Bronchial epithelial cell (primary cell): ENCODE data around the gene SHOC1. TPM values are rescaled to one million over a fixed set of nuclear protein-coding genes. Genes with fewer than 3 reads are reported as not detected.
"Not testable (repeated sequence)": the region's sequence is repeated elsewhere in the genome, so short reads cannot be mapped to it uniquely, and the experiment has no call there.

Experiments used
- DNase-seq: peaks from one replicate; pipeline ENCODE4 v3.0.0-alpha.2; 2010; ENCODE audit warnings: low read depth
- FAIRE-seq: peaks from 2 replicates; lab custom pipeline; 2011; peaks lifted over from hg19 to GRCh38; lab: Jason Lieb, UNC
- H3K27me3 ChIP-seq: 2 replicates; pipeline ENCODE4 v1.5.1; 2011; ENCODE audit warnings: low read length; ENCODE audit not compliant: control insufficient read depth, insufficient read depth
- H3K36me3 ChIP-seq: 2 replicates; pipeline ENCODE4 v1.5.1; 2011; ENCODE audit warnings: low read length; ENCODE audit not compliant: control insufficient read depth, insufficient read depth
- H3K4me3 ChIP-seq: 2 replicates; pipeline ENCODE4 v1.5.1; 2011; ENCODE audit warnings: mild to moderate bottlenecking, low read depth, low read length, control low read depth
- total RNA-seq: library from RNA; depleted of rRNA; stranded (reverse); fragments of >200 nt; gene quantifications from 2 replicates; pipeline ENCODE4 v1.2.1, GENCODE V29; 2014
- TF ChIP-seq, protein P1 (sequence below): IDR thresholded peaks from 2 replicates; pipeline ENCODE4 v1.5.1; 2011; ENCODE audit warnings: mild to moderate bottlenecking, moderate library complexity, low read length, control low read depth, inconsistent platforms; ENCODE audit not compliant: insufficient read depth, severe bottlenecking

The SHOC1 gene
- total RNA-seq, 1 donor from 2014 or later, result under 0.01 TPM

DNA sequence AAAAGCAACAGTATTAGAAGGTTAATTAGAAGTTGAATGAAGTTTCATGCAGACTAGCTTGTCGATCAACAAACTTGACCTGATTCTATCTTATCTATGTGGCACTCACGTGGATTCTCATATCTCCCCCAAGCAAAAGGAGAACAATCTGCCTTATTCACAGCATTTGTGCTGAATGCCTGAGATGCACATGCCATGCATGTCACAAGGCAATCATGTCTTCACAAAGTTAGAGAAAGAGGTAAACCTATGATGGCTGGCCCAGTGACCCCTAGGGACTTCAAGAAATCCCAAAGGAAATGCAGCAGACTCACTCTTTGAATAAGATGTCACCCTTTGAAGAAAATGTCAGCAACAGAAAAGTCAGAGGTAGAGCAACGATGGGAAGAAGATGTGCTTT lies 17.6 kb upstream of the SHOC1 start:
- FAIRE-seq (no peak), DNase-seq (no peak)
- no peaks in the 10 kb centered on the region for H3K36me3 ChIP-seq
- H3K4me3 ChIP-seq, result no peak overlapping the region
- no peaks in the 10 kb centered on the region for H3K27me3 ChIP-seq
- TF ChIP-seq, protein P1, sequence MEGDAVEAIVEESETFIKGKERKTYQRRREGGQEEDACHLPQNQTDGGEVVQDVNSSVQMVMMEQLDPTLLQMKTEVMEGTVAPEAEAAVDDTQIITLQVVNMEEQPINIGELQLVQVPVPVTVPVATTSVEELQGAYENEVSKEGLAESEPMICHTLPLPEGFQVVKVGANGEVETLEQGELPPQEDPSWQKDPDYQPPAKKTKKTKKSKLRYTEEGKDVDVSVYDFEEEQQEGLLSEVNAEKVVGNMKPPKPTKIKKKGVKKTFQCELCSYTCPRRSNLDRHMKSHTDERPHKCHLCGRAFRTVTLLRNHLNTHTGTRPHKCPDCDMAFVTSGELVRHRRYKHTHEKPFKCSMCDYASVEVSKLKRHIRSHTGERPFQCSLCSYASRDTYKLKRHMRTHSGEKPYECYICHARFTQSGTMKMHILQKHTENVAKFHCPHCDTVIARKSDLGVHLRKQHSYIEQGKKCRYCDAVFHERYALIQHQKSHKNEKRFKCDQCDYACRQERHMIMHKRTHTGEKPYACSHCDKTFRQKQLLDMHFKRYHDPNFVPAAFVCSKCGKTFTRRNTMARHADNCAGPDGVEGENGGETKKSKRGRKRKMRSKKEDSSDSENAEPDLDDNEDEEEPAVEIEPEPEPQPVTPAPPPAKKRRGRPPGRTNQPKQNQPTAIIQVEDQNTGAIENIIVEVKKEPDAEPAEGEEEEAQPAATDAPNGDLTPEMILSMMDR, result no peak

DNA sequence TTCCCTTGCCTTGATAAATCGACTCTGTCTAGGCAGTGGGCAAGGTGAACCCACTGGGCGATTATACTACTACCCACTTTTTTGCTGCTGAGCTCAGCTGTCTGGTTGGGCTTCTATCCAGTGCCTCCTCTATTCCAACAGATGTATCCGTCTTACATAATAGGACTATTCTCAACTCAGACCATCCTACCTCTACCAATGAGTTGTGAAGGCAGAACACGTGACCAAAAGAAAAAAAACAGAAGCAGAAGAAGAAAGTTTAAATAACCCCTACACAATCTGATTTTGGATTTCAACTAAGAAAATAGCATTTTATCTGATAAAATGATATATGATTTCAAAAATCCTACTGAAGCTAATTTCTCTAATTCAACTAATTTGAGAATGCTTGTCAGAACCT lies 16.2 kb upstream of the SHOC1 start:
- Histone ChIP-seq H3K36me3 (no peaks in the 10 kb centered on the region), H3K4me3 (no peak overlapping the region), H3K27me3 (no peaks in the 10 kb centered on the region)
- DNase-seq (no peak), FAIRE-seq (no peak)
- TF ChIP-seq, protein P1, result no peak

DNA sequence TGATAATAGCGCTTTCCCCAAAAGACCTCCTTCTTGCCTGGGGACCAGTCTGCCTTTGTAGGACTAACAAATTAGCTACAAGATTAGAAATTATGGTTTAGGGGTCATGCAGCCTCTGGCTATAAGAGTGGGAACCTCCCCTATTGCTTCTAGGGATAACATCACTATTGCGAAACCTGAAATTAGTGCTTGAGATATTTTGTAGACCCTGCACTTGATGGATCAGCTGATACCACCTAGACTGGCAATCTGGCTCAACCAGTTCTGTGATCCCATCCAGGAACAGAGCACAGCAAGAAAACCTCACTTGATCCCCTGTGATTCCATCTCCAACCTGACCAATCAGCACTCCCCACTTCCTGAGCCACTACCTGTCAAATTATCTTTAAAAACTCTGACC lies 15.7 kb upstream of the SHOC1 start:
- H3K27me3 ChIP-seq, DNase-seq, H3K4me3 ChIP-seq, FAIRE-seq, H3K36me3 ChIP-seq: not testable (repeated sequence)

DNA sequence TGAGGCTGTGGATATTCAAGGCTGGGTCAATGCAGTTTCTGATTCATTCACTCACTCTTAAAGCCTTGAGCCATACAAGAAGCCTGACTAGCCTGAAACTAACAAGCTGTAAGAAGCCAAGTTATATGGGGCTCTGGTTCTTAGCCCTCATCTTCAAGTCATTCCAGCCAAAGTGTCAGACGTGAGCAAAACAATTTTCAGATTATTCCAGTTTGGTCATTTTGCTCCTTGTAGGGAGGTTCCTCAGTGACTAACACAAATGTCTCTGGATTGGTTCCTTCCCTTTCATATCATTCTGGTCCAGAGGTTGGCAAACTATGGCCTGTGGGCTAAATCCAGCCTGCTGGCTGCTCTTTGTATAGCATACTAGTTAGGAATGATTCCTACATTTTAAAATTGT lies 12.5 kb upstream of the SHOC1 start:
- H3K27me3 ChIP-seq, result no peaks in the 10 kb centered on the region
- TF ChIP-seq, protein P1, result no peak
- peak; percentile 44 for DNase-seq
- no peak overlapping the region for H3K4me3 ChIP-seq
- H3K36me3 ChIP-seq, result no peaks in the 10 kb centered on the region
- no peak for FAIRE-seq

DNA sequence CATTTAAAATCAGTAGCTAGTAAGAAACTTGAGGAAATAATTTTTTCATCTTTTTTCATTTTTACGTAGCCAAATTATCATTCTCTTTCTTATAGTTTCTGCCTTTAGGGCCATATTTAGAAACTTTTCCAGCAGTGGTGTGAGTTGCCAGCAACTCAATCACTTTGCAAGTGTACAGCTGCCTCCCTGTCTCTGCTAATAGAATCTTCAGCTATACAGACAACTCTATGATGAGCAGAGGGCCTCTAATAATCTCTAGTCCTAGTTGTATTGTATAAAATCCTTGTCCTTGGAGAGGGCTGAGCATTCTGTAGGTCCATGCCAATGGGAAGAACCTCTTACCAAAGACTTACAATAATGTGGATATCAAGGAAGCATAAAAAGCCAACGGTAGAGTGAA lies 11.5 kb upstream of the SHOC1 start:
- H3K36me3 ChIP-seq, result no peaks in the 10 kb centered on the region
- no peaks in the 10 kb centered on the region for H3K27me3 ChIP-seq
- DNase-seq (no peak), FAIRE-seq (no peak)
- TF ChIP-seq, protein P1, result no peak
- no peak overlapping the region for H3K4me3 ChIP-seq

DNA sequence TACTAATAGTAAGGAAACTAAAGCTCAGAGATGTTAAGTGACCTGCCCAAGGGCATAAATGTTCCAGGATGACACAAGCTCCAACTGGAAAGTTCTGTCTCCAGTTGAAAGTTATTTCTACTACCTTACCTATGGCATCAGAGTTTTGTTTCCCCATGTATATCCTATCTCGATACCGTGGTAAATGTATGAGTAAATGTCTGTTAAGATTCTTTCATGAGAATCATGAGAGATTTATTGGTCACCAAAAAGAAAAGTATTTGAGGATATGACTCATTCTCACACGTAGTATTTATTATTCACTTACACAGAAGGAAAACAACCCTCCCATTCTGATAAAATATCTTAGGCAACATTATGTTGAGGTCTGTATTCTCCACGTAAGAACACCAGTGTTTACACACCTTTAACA lies 11.1 kb upstream of the SHOC1 start:
- TF ChIP-seq, protein P1, result no peak
- DNase-seq (peak; percentile 100), FAIRE-seq (no peak)
- Histone ChIP-seq H3K36me3 (no peaks in the 10 kb centered on the region), H3K27me3 (no peaks in the 10 kb centered on the region), H3K4me3 (no peak overlapping the region)
